Renal pelvis (tissue), 12 donors: ENCODE measurements around the gene EMC6. TPM values are rescaled to one million over a fixed set of nuclear protein-coding genes. Genes with fewer than 3 reads are reported as not detected.

Experiments used
- DNase-seq: peaks from one replicate; pipeline ENCODE4 v3.0.0-alpha.2; 2013
- long read RNA-seq, 16 experiments: transcript quantifications; one replicate each; lab custom pipeline, GENCODE V29; 2026
- polyA plus RNA-seq, 3 donors: library from polyadenylated mRNA; unstranded; fragments of 120-200 nt; gene quantifications; one replicate each; pipeline ENCODE4 v1.2.1, GENCODE V29; 2013; ENCODE audit not compliant: insufficient read length in 3 of 3

Gene EMC6
- polyA plus RNA-seq: 10 to 100 TPM; 28.5 to 39.8 (median 36.7) TPM
- long read RNA-seq, donor 1, transcript EMC6-202 (2 exons, 762 nt): minor isoform, 8 of 49 reads
- long read RNA-seq, donor 1, transcript EMC6-201 (2 exons, 653 nt): major isoform, 41 of 49 reads
- long read RNA-seq, donor 1, partial matches to known transcripts: 0 of 49 reads
- long read RNA-seq, donor 1, other reads (novel, unspliced or antisense): 0 of 49 reads
- long read RNA-seq, donor 2, transcript EMC6-201 (2 exons, 653 nt): major isoform, 40 of 43 reads
- long read RNA-seq, donor 2, partial matches to known transcripts: 0 of 43 reads
- long read RNA-seq, donor 2, other reads (novel, unspliced or antisense): 0 of 43 reads
- long read RNA-seq, donor 3, transcript EMC6-201 (2 exons, 653 nt): major isoform, 37 of 43 reads
- long read RNA-seq, donor 3, transcript EMC6-202 (2 exons, 762 nt): minor isoform, 6 of 43 reads
- long read RNA-seq, donor 3, partial matches to known transcripts: 0 of 43 reads
- long read RNA-seq, donor 3, other reads (novel, unspliced or antisense): 0 of 43 reads
- long read RNA-seq, donor 4, transcript EMC6-202 (2 exons, 762 nt): minor isoform, 8 of 72 reads
- long read RNA-seq, donor 4, transcript EMC6-201 (2 exons, 653 nt): major isoform, 64 of 72 reads
- long read RNA-seq, donor 4, partial matches to known transcripts: 0 of 72 reads
- long read RNA-seq, donor 4, other reads (novel, unspliced or antisense): 0 of 72 reads
- long read RNA-seq, donor 5, transcript EMC6-201 (2 exons, 653 nt): major isoform, 27 of 32 reads
- long read RNA-seq, donor 5, transcript EMC6-202 (2 exons, 762 nt): minor isoform, 5 of 32 reads
- long read RNA-seq, donor 5, partial matches to known transcripts: 0 of 32 reads
- long read RNA-seq, donor 5, other reads (novel, unspliced or antisense): 0 of 32 reads
- long read RNA-seq, donor 6, transcript EMC6-201 (2 exons, 653 nt): major isoform, 32 of 35 reads
- long read RNA-seq, donor 6, partial matches to known transcripts: 0 of 35 reads
- long read RNA-seq, donor 6, other reads (novel, unspliced or antisense): 0 of 35 reads
- long read RNA-seq, donor 7, transcript EMC6-202 (2 exons, 762 nt): minor isoform, 6 of 48 reads
- long read RNA-seq, donor 7, transcript EMC6-201 (2 exons, 653 nt): major isoform, 42 of 48 reads
- long read RNA-seq, donor 7, partial matches to known transcripts: 0 of 48 reads
- long read RNA-seq, donor 7, other reads (novel, unspliced or antisense): 0 of 48 reads
- long read RNA-seq, donor 8, transcript EMC6-201 (2 exons, 653 nt): major isoform, 13 of 16 reads
- long read RNA-seq, donor 8, partial matches to known transcripts: 0 of 16 reads
- long read RNA-seq, donor 8, other reads (novel, unspliced or antisense): 0 of 16 reads
- long read RNA-seq, donor 9, transcript EMC6-202 (2 exons, 762 nt): minor isoform, 11 of 56 reads
- long read RNA-seq, donor 9, transcript EMC6-201 (2 exons, 653 nt): major isoform, 45 of 56 reads
- long read RNA-seq, donor 9, partial matches to known transcripts: 0 of 56 reads
- long read RNA-seq, donor 9, other reads (novel, unspliced or antisense): 0 of 56 reads
- long read RNA-seq, donor 10, transcript EMC6-201 (2 exons, 653 nt): major isoform, 33 of 39 reads
- long read RNA-seq, donor 10, transcript EMC6-202 (2 exons, 762 nt): minor isoform, 6 of 39 reads
- long read RNA-seq, donor 10, partial matches to known transcripts: 0 of 39 reads
- long read RNA-seq, donor 10, other reads (novel, unspliced or antisense): 0 of 39 reads
- long read RNA-seq, donor 11, transcript EMC6-201 (2 exons, 653 nt): major isoform, 21 of 22 reads
- long read RNA-seq, donor 11, partial matches to known transcripts: 0 of 22 reads
- long read RNA-seq, donor 11, other reads (novel, unspliced or antisense): 0 of 22 reads
- long read RNA-seq, donor 12, transcript EMC6-202 (2 exons, 762 nt): minor isoform, 8 of 53 reads
- long read RNA-seq, donor 12, transcript EMC6-201 (2 exons, 653 nt): major isoform, 45 of 53 reads
- long read RNA-seq, donor 12, partial matches to known transcripts: 0 of 53 reads
- long read RNA-seq, donor 12, other reads (novel, unspliced or antisense): 0 of 53 reads
- long read RNA-seq, donor 13, transcript EMC6-201 (2 exons, 653 nt): major isoform, 12 of 13 reads
- long read RNA-seq, donor 13, partial matches to known transcripts: 0 of 13 reads
- long read RNA-seq, donor 13, other reads (novel, unspliced or antisense): 0 of 13 reads
- long read RNA-seq, donor 14: 0 reads
- long read RNA-seq, donor 15: 0 reads
- long read RNA-seq, donor 16, transcript EMC6-201 (2 exons, 653 nt): major isoform, 37 of 41 reads
- long read RNA-seq, donor 16, partial matches to known transcripts: 0 of 41 reads
- long read RNA-seq, donor 16, other reads (novel, unspliced or antisense): 0 of 41 reads

DNA sequence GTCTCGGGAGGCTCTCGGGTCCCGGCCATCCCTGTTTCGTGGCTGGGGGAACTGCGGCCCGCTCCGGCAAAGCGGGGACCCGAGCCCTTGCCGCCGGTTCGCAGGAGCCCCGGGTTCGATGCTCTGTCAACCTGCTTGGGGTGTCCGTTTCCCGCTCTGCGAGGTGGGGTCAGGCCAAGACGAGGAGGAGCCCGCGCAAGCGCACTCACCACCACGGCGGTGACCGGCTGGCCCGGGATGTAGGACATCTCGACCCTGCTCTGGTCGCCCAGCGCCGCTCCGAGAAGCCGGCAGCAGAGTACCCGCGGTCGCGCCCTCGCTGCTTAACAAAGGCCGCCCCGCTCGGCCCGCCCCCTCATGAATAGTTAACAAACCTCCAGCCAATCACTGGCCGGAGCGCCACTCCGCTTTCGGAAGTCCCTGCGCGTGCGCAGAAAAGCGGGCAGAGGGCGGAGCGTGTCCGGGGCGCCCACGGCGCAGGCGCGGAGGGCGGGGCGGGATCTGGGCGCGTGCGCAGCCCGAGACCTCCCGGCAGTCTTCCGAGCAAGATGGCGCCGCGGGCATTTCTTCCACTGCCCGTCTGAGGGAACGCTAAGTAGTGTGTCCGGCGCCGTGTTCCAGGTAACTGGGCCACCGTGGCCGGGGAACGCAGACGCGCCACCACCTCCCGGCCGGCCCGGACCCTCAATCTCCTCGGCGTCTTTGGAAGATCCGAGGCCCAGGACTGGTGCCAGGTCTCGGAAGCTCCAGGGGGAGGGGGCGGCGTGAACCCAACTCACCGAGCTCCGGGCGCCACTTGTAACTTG is at the start of gene EMC6, which contains the start of gene TAX1BP3:
EMC6 (plus strand) TSS at position 534 of the 806 bp plus-strand sequence. CDS start 335 bp downstream, outside the sequence.
TAX1BP3 (minus strand) TSS at position 300 of the 806 bp plus-strand sequence; CDS start at position 248, 52 bp downstream.
- DNase-seq: peak; percentile 98

DNA sequence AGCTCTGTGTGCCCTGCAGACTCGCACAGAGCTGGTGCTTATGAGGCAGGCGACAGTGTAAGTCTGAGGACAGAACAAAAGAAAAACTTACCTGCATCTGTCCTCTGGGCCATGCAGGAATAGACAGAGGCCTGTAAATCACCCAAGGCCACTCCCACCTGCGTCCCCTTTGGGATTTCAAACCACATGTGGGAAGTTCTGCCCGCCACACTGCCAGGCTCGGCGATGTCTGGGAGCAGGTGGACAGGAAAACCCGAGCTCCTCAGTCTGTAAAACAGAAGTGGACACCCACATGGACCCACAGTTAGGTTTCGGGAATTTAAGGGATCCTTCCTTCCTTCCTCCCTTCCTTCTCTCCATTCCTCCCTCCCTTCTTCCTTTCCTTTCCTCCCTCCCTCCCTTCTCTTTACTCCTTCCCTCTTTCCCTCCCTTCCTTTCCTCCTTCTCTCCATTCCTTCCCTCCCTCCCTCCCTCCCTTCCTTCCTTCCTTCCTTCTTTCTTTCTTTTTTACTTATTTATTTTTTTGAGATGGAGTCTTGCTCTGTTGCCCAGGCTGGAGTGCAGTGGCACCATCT is 47.4 kb upstream of the EMC6 start:
- no peak for DNase-seq

- DNase-seq: no peak
Measured at GRCh38 chr17:3622977-3623594, 45.5 kb upstream of the EMC6 start.

DNA sequence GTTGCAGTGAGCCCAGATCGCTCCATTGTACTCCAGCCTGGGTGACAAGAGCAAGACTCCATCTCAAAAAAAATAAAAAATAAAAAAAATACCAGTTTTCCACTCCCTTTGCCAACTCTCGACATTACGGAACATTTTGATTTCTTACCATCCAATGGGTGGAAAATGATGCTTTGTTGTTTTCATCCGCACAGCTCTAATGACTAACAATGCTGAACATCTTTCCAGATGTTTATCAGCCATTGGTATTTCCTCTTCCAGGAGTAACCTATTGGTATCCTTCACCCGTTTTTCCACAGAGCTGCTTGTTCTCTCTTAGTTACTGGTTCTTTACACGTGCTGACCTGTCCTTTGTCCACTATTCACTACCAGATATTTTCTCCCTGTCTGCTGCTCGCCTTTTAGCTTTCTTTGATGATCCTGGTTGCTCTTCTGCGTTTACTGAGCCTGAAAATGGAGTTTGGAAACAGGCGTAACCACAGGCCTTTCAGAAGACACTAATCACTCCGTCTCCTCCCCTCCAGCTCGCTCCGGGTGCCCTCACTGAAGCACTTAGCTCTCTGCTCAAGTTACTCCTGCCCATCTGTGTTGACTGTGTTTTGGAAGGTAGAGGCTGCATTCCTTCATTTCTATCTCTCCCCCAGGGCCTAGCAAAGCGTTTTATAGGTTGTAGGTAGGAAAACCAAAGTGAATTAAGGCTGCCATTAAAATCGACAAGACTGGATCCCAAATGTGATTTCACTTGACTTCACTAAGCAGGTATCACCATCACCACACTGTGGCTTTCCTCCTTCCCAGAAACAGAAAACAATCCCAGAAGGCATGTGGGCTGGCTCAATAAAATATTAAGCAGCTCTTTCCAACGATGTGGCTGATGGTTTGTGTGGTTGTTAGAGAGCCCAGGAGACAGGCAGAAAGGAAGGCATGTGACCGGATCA is 41.5 kb upstream of the EMC6 start:
- DNase-seq: no peak

DNA sequence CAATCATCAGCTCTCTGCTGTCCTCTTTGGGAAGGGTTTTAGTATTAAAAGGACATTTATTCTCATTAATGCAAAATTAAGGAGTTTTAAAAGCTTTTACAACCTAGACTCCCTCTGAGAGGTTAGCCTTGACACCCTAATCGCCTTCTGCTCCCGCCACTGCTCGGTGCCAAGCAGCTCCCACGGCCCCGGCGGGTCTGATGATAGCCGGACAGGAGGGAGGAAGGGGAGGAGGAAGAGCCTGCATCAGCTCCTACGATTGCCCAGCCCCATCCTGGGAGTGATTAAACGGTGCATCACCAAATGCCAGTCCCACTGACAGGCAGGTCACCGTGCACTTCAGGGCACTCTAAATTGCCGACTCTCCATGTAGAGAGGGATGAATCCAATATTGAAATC is 40.8 kb upstream of the EMC6 start:
- DNase-seq: no peak

DNA sequence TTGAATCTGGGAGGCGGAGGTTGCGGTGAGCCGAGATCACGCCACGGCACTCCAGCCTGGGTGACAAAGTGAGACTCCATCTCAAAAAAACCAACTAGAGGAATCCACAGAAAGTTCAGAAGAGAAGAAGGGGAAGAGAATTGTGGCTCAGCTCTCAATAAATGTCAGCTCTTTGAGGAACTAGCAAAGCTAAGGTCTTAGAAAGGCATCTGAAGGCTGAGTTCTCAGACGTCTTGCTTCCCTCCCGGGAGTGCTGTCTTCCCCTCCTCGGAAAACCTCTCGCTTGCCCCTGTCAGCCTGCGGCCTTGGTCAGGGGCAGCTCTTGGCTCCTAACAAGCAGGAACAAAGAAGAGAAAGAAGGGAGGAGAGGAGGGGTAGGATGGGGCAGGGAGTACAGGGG is 37.8 kb upstream of the EMC6 start:
- DNase-seq: no peak

DNA sequence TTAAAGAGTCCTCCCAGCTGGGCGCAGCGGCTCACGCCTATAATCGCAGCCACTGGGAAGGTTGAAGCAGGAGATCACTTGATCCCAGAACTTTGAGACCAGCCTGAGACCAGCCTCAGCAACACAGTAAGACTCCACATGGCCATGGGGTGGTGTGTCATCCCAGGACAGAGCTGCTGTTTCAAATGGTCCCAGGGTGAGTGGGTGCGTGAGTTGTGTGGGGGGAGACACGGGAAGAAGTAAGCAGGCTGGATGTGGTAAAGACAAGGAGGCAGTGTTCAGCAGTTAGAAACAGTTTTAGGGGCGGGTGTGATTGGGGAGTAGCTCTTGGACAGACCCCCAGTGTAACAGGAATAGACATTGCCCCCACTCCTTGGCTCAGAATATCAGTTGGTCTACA is 36.3 kb upstream of the EMC6 start:
- no peak for DNase-seq

- DNase-seq: peak; percentile 33
Measured at GRCh38 chr17:3635474-3636153, 33.0 kb upstream of the EMC6 start.

- DNase-seq: peak; percentile 97
Measured at GRCh38 chr17:3636154-3636907, 32.3 kb upstream of the EMC6 start, which contains the start of the genes CTNS and SHPK. TSS of gene CTNS (plus strand) at chr17:3636760. CDS start at chr17:3640207, 3,447 bp downstream. TSS of gene SHPK (minus strand) at chr17:3636250. CDS start at chr17:3636219, 31 bp downstream.

- no peak for DNase-seq
Measured at GRCh38 chr17:3636908-3637373, 31.7 kb upstream of the EMC6 start.

DNA sequence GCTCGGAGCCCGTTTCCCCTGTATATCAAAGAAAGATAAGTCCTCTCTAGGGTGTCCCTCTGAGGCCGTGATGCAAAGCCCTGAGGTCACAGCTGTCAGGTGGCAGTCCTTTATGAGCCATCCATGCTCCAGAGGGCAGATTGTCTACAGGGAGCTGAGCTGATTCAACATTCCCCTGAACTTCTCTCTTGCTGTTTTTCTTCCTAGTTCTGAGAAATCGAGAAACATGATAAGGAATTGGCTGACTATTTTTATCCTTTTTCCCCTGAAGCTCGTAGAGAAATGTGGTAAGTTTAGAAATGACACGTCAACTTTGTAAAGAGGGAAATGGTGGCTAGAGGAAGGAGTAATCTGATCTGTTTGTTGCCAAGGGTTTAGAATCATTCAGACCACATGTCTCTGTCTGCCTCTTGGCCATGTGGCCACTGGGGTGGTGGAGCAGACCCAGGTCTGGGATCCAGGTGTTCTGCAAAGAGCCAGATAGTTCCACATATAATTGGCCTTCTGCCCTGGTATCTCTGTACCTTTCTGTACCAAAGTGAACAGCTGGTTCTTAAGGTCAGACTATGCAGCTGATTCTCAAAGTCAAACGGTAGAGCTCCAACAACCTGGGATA is 28.5 kb upstream of the EMC6 start:
- DNase-seq: no peak

DNA sequence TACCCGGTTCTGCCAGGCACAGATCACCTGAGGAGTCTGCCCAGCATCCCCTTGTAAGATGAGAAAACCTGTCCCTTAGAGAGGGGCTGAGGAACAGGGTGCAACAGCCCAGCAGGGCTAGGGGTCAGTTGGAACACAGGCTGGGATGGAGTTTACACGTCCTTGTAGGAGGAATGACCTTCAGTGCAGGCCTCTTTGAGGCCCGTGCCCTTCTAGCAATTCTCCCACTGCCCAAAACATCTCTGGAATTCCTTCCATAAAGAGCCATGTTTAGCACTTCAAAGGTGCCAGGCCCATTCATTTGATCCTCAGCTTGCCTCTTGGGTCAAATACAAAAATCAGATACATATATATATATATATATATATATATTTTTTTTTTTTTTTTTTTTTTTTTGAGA is 27.6 kb upstream of the EMC6 start:
- DNase-seq: no peak

DNA sequence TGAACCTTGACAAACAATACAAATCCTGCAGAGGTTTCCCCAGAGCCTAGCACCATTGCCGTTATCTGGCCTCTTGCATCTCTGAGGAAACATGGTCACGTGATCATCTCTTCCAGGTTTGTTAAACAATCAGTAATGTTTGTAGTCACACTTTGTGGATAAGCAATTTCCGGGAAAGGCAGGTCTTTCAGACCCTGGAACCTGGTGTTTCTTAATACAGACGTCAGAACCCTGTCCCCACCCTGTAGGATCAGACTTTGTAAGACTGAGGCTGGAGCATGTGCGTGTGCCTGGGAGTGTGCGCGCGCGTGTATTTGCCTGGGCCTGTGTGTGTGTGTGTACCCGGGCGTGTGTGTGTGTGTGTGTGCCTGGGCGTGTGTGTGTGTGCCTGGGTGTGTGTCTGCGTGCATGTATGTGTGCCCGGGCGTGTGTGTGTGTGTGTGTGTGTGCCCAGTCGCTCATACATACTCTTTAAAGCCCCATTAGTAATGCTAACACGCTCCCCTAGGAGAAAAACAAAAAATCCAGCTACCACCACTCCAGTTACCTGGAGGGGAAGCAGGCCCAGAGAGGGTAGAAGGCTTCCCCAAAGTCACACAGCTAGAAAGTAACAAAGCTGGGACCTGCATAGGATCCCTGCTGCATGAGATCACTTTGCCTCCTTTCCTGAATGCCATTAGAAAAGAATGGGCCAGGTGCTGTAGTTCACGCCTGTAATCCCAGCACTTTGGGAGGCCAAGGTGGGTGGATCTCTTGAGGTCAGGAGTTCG is 26.7 kb upstream of the EMC6 start:
- peak; percentile 31 for DNase-seq
